NCI-H187 treated with DMSO at 0.1 percent for 48 hours (cell line): ENCODE results near the gene TMEM225B.
A peak's percentile ranks its signal among the peaks of the same experiment; 100 is the strongest.
"Not testable (repeated sequence)": the region's sequence is repeated elsewhere in the genome, so short reads cannot be mapped to it uniquely, and the experiment has no call there.

ENCODE experiments used
- DNase-seq: peaks from one replicate; lab custom pipeline; 2025; lab: John Stamatoyannopoulos, UW

Gene TMEM225B, protein sequence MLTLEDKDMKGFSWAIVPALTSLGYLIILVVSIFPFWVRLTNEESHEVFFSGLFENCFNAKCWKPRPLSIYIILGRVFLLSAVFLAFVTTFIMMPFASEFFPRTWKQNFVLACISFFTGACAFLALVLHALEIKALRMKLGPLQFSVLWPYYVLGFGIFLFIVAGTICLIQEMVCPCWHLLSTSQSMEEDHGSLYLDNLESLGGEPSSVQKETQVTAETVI

DNA sequence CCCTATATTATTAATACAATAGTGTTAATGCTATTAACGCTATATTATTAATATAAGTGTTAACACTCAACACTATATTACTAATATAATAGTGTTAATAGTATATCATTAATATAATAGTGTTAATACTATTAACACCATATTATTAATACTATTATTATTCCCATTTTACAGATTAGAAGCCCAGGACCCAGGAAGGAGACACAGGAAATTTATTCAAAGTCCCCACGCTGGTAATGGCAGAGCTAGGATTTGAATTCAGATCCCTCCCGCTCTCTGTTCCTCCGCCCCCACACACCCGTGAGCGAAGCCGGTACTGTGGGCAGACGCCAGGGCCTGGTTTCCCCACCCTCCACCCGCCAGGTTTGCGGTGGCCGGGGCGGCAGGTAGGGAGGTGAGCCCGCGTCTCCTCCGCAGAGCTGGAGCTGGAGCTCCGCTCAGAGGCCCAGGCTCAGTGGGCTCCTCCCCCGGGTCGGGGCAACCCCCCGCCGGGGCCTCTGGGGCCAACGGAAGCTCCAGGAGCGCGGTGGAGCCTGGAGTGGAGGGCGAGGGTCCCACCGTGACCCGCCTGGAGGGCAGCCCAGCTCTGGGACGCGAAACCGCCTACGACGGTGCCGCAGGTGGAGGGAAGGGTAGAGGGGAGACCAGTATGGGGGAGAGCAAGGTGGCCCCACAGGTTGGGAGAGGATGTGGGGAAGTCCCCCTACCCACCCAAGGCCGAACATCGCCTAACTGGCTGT lies at the start of gene TMEM225B:
TSS of gene TMEM225B (plus strand) at position 506 of the 740 bp plus-strand sequence. CDS start 6,122 bp downstream, outside the sequence.
- DNase-seq, result no peak

- DNase-seq, result not testable (repeated sequence)
Measured at GRCh38 chr7:99549545-99549944, 48.5 kb upstream of the TMEM225B start.

GRCh38 chr7:99551334-99551733 lies 46.7 kb upstream of the TMEM225B start:
- no peak for DNase-seq

DNA sequence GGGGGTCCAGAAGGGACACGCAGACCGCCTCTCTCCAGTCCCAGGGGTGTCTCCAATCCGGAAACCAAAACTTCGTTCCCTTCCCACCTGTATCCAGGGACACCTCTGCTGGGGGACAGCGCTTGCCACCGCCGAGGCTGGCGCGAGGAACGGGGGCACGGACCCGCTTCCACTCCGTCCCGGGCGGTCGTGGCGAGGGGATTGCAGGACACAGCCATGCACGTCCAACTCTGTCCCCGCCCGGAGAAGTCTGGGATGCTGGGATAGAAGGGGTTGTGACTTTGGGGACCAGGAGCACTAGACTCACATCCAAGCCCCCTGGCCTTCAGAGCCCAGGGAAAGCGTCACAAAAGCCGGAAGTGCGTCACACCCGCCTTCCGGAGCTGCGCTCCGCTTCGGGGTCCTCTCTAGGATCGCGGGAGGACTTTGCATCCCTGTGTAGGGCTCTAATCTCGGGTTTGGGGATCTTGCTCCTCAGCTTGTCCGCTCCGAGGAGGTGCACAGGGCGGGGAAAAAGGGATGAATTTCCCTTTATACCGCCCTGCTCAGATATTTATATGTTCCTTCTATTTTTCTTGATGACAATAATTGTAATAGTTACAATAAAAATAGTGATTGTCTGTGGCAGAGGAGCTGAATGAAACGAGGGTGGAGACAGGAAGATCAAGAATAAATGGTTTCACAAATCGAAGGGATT lies 46.2 kb upstream of the TMEM225B start, which contains the start of gene FAM200A:
TSS of gene FAM200A (minus strand) at position 348 of the 697 bp plus-strand sequence. CDS start 3,707 bp downstream, outside the sequence.
- peak; percentile 46 for DNase-seq

DNA sequence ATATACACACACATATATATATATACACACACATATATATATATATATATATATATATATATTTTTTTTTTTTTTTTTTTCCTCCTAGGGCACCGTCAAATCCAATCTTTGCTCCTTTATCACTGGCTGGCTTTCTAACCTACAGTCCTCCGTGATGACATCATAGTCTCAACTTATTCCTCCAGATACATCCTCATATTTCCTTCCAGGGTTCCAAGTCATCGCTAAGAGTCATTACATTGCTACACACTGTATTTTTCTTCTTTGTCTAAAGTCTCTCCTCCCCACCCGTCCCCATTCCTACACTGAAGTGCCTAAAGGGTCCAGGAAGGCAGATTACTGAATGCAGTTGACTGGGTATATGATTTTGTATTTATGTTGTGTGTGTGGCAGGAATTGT lies 45.0 kb upstream of the TMEM225B start:
- no peak for DNase-seq

DNA sequence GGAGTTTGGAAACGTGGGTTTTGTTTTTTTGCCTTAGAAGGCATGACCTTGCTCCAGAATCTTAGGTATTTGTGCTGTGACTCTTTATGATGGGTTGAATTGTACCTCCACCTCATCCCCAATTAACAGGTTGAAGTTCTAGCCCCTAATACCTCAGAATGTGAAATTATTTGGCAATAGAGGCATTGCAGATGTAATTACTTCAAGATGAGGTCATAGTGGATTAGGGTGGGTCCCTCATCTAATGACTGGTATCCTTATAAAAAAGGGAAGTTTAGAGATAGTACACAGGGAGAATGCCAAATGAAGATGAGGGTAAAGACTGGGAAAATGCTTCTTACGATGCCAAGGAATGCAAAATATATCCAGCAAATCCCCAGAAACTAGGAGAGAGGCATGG lies 43.1 kb upstream of the TMEM225B start:
- DNase-seq, result no peak

GRCh38 chr7:99557196-99557607 lies 40.9 kb upstream of the TMEM225B start:
- DNase-seq, result no peak

- no peak for DNase-seq
Measured at GRCh38 chr7:99557940-99558305, 40.1 kb upstream of the TMEM225B start.

DNA sequence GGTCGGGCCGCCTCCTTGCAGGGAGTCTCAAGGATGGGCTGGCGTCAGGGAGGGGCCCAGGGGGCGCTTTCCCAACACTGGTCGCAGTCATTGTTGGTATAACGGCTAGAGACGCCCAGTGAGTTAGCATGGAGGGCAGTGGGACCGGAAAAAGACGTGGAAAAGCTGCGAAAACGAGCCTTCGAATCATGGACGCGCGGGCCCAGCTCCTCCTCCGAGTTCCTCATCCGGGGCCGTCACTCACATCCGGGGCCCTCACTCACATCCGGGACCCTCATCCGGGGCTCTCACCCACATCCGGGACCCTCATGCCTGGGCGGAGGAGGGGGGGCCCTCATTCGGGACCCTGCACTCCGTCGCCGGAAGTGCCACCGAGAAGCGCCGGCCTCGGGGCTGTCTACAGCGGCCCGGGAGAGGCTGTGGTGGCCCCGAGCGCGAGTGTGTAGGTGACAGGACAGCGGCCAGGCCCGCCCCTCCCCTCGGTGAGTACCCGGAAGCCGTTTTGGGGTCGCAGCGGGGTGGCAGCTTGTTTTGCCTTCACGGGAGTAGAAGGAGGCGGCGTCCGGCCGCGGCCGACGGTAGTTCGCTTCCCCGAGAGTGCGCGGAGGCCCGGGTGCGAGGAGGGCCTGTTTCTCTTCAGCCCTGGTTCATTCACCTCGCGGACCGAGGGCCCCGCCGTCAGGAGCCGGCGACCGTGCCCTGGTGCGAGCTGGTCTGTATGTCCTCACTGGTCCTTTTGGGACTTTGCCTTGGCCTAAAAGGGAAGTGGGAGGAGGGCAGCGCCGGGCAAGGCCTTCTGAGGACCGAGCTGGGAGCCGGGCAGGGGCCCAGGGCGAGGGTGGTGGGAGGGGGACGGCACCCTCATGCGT lies 39.5 kb upstream of the TMEM225B start, which contains the start of gene ZNF655:
TSS of gene ZNF655 (plus strand) at position 337 of the 869 bp plus-strand sequence. CDS start 1,918 bp downstream, outside the sequence.
- DNase-seq, result peak; percentile 69

DNA sequence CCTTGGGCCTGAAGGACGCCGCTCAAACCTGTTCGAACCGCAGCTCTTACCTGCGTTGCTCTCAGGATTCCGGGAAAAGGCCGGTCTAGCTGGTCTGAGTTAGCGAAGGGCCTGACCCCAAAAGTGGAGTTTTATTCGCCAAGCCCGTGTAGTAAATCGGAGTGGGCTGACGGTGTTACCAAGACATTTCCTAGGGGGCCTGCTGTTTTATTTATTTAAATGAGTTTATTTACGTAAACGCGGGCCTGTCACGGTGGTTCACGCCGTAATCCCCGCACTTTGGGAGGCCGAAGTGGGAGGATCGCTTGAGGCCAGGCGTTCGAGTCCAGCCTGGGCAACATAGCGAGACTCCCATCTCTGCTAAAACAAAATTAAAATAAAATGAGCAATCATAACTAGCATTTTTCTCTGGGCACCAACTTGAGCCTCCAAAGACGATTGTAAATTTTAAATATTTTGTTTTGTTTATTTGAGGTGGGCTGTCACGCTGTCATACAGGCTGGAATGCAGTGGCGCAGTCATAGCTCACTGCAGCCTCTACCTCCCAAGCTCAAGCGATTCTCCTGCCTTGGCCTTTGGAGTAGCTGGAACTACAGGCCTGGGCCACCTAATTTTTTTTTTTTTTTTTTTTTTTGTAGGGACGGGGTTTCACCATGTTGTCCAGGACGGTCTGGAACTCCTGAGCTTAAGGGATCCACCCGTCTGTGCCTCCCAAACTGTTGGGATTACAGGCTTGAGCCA lies 38.7 kb upstream of the TMEM225B start:
- DNase-seq, result no peak

DNA sequence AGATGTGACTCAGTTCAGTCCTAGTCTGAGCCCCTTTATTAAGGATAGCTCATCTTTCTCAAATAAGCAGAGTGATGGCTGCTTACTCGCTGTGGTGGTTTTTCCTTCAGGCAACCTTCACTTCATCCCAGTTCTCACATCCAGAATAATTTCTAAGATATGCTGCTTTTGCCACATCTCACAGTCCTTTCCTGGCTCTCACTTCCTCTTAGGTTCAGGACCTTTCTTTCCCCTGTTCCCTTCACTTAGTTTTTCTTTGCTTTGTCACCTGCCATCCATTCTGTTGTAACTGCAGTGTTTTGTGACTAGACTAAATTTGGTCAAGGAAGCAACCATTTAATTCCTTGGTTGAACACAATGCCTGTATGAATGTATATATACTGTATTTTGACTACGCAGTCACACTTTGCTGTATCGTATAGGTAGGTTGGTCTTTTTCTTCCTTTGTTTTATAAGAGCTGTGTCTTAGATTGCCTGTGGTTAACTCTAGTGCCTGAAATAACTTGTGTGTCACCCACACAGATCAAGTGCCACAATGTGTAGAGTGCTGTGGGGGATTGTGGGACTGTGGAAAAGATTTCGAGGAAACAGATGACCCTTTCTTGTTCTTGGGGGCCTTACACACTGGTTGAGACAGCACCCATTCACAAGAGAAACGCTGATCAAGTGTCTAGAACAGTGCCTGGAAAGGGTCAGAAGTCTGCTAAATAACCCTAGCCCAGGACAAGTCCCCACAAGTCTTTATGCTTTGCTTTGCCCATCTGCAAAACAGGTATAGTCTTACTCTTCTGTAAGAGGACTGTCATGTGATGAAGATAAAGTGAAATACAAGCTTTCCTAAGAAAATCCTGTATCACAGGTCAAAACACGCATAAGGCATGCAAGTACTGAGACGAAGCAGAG lies 37.0 kb upstream of the TMEM225B start:
- no peak for DNase-seq

DNA sequence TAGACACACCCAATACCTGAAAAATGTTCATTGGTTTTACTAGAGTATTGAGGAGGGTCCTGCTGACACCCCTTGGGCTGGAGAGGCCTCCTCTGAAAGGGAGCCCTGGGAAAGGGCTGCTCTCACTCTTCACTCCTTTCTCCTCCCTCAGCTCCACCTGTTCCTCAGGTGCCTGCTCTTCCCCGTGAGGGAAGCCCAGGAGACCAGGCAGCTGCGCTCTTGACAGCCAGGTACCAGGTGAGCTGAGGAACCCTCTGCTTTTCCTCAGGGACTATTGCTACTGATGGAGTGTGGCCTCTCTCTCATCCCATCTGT lies 36.4 kb upstream of the TMEM225B start:
- no peak for DNase-seq

- no peak for DNase-seq
Measured at GRCh38 chr7:99562114-99562784, 35.8 kb upstream of the TMEM225B start.

DNA sequence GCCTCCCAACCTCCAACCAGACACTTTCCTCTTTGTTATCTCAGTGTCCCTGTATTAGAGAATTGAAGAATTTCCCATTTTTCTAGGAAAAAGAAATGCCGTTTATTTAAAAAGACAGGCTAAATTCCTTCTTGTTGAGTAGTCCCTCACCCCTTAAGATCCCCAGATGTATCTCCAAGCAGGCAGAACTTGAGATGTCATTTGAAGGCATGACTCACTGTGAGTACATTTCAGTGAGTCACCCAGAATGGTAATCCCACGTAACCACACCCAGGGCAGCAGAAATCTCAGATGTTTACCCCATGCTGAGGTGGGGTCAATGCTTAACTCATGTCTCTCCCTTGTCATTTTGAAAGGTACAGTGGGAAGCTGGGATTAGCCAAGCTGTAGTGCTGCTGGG lies 35.2 kb upstream of the TMEM225B start:
- DNase-seq, result no peak

GRCh38 chr7:99563650-99564049 lies 34.4 kb upstream of the TMEM225B start:
- no peak for DNase-seq

DNA sequence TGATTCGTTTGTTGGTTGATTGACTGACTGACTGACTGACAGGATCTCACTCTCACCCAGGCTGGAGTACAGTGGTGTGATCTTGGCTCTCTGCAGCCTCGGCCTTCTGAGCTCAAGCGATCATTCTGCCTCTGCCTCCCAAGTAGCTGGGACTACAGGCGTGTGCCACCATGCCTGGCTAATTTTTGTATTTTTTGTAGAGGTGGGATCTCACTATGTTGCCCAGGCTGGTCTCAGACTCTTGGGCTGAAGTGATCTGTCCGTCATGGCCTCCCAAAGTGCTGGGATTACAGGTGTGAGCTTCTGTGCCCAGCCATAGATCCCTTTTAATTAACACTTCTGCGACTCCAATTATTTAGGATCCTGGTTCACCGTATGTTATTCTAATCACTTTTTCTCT lies 29.3 kb upstream of the TMEM225B start:
- DNase-seq, result not testable (repeated sequence)

GRCh38 chr7:99571768-99572167 lies 26.3 kb upstream of the TMEM225B start:
- DNase-seq, result no peak

DNA sequence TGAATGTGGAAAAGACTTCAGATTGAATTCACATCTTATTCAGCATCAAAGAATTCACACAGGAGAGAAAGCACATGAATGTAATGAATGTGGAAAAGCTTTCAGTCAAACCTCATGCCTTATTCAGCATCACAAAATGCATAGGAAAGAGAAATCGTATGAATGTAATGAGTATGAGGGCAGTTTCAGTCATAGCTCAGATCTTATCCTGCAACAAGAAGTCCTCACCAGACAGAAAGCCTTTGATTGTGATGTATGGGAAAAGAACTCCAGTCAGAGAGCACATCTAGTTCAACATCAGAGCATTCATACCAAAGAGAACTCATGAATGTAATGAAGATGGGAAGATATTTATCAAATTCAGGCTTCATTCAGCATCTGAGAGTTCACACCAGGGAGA lies 24.8 kb upstream of the TMEM225B start:
- DNase-seq, result no peak

DNA sequence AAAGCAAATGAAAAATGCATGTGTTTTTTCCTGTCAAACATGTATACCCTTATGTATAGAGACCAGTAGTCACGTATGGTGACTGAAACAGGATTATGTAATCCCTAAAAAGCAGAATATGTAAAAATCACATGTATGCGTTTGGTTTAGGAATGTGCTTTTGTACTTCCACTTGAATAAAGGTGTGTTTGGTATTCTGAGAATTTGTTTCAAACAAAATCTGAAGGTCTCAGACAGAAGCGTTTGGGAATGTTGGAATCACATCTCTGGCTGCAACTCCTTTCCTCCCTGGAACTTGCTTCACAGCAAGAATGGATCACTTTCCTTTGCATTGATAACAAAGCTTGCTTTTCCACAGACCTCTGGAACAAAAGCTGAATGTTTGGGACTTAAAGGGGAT lies 21.8 kb upstream of the TMEM225B start:
- DNase-seq, result no peak
